CD4-positive, alpha-beta T cell treated with Interleukin-1 beta for 1 hour (primary cell): ENCODE measurements around the gene C16orf92.
A peak's percentile ranks its signal among the peaks of the same experiment; 100 is the strongest.

ENCODE experiments used
- DNase-seq, 2 donors: peaks; one replicate each; pipeline ENCODE4 v3.0.0-alpha.2; 2020 to 2022

Gene C16orf92

DNA sequence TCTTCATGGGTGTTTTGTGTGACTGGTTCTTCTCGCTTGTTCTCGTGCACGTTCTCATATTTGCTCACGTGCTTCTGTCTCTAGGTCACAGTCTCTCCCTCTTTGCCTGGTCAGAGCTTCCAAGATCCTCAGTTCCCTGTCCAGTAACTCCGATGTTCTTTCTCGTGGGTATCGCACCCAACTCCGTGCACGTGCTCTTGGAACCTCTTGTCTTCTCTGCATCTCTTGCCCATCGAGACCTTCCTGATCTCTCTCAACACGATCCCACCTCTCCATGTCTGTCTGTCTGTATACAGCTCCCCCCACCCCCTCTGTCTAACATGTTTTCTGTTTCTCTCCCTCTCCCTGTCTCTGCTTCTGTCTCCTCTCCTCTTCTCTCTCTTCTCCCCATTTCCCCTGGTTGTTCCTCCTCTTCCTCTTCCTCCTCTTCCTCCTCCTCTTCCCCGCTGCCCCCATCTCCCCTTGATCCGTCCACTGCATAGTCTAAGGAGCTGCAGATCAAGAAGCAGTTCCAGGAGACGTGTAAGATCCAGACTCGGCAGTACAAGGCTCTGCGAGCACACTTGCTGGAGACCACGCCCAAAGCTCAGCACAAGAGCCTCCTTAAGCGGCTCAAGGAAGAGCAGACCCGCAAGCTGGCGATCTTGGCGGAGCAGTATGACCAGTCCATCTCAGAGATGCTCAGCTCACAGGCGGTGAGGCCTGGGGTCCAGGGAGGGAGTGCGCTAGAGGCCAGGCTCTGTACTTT, 33.7 kb upstream of the C16orf92 start:
- DNase-seq, result no peak

DNA sequence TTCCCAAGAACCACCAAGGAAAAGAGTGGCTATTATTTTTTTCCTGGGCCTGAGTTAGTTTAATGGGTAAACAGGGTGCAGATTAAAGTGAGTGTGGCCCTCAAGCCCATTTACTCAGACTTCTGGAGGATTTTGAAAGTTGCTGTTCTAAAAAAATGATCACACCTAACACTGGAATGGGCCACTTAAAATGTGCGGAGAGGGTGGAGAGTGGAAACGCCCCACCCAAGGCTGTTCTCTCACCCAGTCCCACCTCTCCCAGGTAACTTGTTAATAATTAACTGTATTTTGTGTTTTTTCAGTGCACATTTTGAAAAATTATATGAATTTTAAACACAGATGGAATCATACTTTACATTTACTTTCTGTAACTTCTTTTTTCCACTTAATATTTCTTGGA, 33.0 kb upstream of the C16orf92 start:
- no peak for DNase-seq

DNA sequence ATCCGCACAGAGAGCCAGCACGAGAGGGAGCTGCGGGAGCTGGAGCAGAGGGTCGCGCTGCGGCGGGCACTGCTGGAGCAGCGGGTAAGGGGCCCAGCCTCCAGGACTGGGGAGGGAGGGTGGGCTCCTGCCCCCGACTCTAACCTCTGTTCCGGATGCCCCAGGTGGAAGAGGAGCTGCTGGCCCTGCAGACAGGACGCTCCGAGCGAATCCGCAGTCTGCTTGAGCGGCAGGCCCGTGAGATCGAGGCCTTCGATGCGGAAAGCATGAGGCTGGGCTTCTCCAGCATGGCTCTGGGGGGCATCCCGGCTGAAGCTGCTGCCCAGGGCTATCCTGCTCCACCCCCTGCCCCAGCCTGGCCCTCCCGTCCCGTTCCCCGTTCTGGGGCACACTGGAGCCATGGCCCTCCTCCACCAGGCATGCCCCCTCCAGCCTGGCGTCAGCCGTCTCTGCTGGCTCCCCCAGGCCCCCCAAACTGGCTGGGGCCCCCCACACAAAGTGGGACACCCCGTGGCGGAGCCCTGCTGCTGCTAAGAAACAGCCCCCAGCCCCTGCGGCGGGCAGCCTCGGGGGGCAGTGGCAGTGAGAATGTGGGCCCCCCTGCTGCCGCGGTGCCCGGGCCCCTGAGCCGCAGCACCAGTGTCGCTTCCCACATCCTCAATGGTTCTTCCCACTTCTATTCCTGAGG, 32.0 kb upstream of the C16orf92 start:
- DNase-seq, result no peak

DNA sequence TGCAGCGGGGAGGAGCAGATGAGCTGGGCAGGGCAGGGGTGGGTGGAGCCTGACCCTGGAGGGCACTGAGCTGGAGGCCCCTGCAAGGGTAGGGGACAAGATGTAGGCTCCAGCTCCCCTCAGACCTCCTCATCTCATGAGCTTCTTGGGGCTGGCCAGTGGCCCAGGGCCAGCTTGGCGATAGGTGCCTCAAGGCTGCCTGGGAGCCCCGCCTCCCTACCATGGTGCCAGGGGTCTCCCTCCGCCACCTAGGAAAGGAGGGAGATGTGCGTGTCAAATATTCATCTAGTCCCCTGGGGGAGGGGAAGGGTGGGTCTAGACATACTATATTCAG, 31.5 kb upstream of the C16orf92 start:
- DNase-seq, result no peak

DNA sequence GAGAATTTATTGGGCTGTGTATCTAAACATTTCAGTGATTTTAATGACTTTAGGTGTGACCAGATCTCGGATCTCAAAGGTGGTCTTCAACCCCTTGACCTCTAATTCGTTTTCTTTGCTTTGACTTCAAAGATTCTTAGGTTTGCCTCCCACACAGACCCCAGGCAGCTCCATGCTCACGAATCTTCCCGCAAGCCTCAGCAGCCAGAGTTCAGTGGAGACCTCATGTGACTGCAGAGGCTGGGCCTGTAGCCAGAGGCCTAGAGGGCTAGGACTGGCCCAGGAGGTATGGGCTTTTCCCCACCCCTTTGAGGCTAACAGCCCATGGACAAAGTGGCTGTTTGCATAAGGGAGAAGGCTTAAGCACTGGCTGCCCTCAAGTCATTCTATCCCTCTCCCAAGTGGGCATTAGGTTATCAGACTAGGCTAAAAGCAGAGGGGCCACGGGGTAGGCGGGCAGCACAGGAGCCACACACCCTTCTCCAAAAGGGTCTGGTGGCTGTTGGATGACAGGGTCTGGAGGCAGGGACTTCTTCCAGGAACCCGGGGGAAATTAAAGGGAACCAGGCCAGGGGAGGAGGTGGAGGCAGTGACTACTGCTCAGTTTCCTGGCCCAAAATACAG, 30.5 kb upstream of the C16orf92 start:
- DNase-seq, result no peak

DNA sequence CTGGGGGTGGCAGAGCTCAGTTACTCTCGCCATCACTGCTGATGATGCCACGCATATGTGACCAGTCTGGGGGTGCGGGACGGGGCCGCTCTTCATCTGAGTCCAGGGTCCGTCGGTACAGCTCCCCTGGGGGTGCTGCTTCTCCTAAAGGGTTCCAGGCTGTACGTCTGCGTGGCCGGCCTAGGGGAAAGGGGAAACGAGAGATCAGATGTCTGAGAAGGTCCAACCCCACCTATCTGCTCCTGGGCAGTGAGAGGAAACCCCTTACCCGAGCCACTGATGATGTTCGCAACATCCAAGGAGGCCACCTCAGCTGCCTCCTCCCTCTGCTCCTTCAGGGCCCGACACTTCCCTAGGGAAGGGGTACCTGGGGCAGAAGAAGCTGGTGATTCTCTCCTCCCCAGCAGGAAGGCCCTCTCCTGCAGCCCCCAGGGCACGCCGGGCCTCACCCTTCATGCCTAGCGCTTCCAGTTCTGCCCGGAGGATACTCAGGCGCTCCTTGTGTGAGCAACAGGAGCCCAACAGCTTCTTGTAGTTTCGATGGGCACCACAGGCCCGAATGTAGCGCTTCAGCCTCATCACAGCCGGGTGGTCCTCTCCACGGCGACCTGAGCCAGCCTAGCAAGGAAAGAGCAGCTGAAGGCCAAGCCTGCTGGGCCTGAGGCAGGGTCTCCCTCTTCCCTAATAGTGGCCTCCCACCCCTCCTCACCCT, 29.7 kb upstream of the C16orf92 start:
- no peak for DNase-seq

DNA sequence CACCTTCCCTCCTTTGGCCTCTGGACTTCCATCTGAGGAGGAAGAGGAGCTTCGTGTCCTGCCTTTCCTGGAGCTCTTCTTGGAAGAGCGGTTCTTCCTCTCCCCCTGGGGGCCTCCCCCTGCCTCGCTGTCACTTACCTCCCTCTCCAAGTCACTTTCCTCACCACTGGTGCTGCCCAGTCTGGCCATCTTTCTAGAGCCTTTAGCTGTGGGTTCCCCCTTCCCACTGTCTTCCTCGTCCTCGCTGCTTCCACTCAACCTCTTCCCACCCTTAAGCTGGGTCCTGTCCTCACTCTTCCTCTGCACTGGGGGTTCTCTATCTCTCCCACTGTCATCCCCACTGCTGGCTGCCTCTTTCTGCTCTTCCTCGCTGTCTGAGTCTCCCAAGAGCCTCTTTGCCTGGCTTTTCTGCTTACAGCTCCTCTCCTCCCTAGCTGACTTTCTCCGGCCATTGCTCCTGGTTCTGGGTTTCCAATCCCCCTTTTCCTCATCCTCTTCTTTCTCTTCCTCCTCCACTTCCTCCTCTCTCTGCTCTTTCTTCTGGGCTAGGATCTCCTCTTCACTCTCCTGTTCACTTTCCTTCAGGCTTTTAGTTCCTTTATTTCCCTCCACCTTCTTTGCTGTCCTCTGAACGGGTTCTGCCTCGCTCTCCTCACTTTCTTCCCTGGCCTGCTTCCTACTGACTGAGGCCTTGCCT, 28.9 kb upstream of the C16orf92 start:
- no peak for DNase-seq

DNA sequence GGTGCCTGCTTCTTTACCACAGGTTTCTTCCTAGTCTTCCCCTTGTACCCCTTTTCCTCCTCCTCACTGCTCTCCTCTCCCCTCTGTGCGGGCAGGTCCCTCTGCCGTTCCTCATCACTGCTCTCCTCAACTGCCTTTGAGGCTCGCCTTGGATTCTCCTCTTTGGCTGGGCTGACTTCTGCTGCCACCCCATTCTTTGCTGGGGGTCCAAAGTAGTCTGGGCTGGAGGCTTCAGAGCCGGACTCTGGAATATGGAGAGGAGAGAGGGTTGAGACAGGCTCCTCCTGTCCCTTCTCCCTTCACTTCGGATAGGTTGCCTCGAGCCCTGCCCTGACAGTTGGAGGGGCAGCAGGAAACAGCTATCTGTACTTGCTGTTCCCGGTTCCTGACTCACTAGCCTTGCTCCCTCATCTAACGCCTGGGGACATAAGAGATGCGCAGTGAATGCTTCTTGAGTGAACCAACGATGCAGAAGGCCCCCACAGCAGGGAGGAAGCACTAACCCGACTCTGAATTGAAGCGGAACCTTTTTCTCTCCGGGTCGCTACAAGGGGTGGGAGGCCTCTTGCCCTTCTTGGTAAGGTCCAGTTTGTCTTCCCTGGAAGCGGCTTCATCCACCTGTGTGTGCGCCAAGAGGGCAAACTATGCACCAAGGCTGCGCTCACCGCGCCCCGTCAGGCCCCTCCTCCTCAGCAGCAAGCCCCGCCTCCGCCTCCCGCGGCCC, 28.2 kb upstream of the C16orf92 start:
- DNase-seq, result peak in 1 of 2 donors; percentile 77

DNA sequence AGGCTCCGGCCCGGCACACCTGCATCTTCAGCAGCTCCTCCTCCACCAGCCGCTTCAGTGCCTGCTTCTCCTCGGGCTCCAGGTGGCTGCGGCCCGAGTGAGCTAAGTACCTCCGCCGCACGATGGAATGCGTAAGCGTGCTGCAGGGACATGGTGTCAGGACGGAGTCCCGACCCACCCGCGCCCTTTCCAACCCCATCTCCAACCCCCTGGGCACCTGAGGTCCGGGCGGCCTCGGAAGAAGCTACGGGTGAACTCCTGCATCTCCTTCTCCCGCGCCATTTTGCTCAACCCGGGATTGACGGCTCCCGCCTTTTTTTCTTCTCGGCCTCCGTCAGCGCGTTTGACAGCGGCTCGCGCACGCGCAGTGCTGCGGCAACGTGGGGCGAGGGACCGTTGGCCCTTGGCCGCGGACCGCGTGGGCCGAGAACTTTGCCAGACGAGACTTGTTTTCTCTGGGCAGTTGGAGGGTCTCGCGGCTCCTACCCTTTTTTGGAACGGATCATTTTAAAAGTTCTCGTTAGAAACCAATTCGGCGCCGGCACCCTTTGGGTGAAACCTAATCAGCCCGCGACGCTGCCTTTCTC, 27.6 kb upstream of the C16orf92 start, which contains the start of gene HIRIP3:
TSS of gene HIRIP3 (minus strand) at position 294 of the 587 bp plus-strand sequence. CDS start at position 282, 12 bp downstream.
- peak; percentile 87 to 88 for DNase-seq

DNA sequence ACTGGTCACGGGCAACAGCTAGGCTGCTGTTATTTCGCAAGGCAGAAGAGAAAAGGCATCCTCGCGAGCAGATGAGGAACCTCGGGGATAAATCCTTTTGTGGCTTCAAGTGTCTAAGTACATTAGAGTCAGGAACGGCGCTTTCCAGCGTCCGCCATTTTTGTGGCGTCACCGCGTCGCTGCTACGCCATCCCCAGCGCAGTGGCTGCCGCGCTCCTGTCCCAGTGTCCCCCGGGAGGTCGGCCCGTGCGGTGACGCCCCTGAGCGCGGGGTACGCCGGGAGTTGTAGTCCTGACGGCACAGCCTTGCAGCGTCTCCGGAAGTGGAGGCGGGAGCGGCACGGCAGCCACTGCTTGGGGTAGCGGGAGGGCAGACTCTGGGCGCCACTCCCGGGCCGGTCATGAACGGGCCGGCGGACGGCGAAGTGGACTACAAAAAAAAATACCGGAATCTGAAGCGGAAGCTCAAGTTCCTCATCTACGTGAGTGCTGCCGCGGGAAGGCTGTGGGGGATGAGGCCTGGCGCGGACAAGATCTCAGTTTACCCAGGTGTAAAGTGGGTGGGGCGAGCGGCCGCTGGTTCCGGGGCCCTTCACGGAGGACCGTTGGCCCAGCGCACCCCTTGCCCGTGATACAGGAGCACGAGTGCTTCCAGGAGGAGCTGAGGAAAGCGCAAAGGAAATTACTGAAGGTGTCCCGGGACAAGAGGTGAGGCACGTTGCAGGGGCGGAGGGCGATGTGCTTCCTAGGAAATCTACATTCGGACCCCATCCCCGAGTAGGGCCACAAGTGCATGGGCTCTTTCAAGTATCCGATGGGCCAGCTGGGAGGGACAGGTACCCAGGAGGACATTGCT, 26.9 kb upstream of the C16orf92 start, which contains the start of gene INO80E:
TSS of gene INO80E (plus strand) at position 331 of the 855 bp plus-strand sequence. CDS start at position 401, 70 bp downstream.
- DNase-seq, result peak; percentile 98

DNA sequence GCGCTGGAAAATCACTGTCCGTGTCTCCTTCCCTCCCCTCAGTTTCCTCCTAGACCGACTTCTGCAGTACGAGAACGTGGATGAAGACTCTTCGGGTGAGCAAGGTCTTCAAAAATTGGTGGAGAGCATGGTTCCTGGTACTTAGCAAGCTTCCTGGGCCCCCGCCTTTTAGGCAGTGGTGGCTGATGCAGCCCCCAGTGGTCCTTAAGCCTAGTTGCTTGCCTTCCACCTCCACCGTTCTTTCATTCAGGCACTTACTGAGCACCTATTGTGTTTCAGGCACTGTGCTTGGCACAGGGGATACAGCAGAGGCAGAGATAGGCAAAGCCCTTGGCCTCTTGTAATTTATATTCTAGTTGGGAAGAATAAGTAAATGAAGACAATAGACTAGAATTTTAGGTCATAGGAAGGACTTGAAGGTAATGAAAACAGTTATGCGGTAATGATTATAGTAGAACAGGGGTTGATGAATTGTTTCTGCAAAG, 26.2 kb upstream of the C16orf92 start:
- no peak for DNase-seq

DNA sequence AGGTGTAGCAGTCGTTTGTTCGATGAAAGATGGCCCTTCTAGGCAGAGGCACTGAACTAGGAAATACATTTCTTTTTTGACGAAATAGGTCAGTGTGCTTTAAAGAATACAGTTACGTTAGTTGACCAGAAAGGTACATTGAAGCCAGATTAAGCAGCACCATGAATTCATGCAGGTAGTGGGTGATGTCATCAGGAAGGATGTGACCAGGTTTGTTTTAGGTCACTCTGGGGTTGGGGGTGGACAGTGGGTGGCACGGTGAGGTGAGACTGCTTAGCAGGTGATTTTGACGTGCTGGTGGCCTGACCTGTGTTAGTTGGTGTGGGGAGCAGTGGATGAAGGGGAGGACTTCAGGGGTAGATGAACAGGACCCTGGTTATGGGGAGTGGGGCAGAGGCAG, 23.4 kb upstream of the C16orf92 start:
- no peak for DNase-seq

DNA sequence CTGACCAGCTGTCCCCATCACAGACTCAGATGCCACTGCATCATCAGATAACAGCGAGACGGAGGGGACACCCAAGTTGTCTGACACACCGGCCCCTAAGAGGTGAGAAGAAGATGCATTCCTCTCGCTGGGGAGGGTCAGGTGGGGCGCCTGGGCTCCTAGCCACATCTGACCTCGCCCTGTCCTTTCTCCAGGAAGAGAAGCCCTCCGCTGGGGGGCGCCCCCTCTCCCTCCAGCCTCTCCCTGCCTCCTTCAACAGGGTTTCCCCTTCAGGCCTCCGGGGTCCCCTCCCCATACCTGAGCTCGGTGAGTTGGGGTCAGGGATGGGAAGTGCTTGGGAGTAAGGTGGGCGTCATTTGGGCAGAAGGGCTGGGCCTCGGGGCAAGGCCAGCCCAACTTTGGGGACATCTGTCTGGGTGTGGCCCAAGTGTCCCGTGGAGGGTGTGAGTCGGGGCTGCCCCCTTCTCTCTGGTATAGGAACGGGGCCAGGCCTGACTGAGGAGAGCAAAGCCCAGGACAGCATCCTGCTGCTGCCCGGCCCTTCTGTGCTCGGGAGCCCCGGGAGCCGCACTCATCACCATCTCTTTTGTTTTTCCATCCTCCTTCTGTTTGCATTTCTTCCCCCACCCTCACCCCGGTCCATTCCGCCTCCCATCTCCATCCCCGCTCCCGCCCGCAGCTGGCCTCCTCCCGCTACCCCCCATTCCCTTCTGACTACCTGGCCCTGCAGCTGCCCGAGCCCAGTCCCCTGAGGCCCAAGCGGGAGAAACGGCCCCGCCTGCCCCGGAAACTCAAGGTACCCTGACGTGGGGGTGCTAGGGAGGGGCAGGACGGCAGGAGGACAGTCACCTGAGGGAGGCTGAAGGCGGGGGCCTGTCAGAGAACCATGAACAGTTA, 22.0 kb upstream of the C16orf92 start:
- no peak for DNase-seq

DNA sequence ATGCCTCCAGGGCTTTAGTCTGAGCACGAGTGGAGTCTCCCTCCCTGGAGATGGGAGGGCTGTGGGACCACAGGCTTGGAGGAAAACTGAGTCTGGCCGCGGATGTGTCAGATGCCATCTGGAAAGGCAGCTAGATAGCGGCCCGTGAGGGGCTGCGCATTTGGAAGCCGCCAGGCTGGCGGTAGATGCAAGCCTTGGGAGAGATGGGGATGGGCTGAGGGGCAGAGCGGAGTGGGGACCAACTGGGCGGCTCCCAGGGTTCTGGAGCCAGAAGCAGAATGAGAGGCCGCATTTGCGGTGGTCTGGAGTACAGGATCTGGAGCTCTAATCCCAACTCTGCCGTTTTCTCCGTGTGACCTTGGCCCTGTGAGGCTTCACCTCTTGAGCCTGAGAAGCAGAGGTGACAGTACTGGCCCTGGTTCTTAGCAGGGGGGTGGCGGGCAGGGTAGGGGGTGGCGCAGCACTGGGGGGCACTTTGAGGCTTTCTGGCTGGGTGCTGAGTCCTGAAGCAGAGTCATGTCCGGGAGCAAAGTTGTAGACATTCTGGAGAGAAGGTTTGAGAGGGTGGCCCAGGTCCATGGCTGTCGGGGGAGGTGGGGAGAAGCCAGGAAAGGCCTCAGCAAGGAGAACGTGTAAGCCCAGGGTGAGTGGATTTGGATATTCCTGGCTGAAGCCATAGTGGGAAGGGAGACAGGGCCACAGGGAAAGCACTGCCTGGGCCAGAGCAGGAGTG, 20.2 kb upstream of the C16orf92 start:
- DNase-seq, result no peak

DNA sequence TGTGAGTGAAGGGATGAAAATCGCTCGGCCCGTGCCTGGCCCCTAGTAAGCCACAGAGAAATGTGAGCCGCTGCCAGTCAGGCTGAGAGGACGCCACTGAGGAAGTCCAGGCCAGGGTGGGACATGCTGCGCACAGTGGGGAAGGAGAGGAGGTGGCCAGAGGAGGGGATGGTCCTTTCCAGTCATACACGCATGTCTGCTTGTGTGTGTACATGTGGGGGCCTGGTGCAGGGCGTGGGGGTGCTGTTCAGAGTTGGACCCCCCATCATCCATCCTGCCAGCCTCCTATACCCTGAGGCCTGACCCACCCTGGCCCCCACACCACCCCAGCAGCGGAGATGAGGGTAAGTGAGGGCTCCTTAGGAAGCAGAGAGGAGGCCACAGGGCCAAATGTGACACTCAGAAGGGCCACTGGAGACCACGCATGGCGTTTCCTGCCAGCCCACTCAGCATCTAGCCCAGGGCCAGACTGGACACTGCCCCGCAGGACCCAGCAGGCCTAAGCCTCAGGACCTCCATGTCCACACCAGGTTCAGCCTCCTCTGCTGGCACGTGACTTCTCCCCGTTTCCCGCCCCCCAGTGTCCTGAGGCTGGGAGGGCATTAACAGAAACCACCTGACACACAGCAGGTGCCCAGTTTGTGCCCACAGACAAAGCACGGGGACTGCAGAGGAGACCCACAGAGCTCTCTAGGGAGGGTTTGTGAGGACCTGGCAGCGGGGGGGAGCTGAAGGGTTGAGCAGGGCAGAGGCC, 19.2 kb upstream of the C16orf92 start:
- no peak for DNase-seq

DNA sequence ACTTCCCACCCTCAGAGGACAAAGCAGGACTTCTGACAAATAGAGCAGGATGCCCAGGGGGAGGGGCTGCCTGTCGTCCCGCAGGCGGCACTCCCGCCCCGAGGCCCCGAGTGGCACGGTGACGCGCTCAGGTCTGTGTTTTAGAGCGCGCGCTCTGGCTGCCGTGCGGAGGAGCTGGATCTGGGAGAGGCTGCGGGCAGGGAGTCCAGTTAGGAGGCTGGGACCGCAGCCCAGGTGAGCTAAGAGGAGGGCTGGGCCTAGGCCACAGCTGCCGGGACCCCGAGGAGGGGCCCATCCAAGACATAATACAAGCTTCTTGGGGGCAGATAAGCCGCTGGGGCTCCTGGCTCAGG, 18.6 kb upstream of the C16orf92 start:
- no peak for DNase-seq

DNA sequence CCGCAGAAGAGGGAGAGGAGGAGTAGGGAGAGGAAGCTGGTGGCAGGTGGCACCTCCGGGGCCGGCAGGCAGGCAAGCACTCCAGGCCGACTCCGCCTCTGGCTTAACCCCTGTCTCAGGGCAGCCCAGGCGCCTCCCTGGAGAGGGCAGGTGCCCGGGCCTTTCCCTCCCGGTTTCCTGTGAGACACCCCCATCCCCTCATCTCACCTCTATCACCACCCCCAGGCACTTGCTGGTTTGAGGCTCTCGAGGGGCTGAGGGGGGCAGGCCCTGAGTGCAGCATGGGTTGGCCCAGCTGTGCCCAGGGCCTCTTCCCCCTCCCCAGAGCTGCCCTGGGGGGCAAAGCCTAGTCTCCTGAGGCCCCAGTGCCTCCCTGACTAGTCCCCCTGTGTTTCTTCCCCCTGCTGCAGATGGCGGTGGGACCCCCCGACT, 18.2 kb upstream of the C16orf92 start:
- DNase-seq, result no peak
